ENCODE data around the gene TSKU.

The TSKU gene, protein sequence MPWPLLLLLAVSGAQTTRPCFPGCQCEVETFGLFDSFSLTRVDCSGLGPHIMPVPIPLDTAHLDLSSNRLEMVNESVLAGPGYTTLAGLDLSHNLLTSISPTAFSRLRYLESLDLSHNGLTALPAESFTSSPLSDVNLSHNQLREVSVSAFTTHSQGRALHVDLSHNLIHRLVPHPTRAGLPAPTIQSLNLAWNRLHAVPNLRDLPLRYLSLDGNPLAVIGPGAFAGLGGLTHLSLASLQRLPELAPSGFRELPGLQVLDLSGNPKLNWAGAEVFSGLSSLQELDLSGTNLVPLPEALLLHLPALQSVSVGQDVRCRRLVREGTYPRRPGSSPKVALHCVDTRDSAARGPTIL

DNA sequence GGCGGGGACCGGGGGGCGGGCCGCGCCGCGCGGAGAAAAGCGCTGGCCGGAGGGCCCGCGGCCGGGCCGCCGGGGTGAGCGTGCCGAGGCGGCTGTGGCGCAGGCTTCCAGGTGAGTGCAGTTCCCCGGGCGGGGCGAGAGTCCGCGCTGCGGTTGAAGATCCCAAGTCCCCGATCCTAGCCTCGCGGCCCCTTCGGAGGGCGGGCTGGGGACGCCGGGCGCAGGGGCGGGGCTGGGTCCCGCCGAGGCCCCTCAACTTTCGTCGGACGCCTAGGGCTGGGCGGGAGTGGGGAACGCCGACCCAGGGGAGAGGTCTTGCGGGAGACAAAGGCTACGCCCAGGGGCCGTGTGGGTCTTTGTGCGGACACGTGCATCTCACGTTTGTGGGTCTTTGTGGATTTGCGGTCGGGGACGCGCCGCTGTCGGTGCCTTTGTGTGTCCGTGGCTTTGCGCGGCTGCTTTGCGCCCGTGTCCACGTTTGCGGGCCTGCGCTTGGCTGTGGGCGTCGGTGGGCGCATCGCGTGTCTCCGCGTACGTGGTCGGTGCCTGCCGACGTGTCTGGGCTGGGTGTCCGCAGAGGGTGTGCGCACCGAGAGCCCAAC is at the start of gene TSKU:
Gene TSKU, plus strand, starts transcription at position 63 of the 602 bp plus-strand sequence. CDS start 12,261 bp downstream, outside the sequence.
- DNase-seq: no peak

DNA sequence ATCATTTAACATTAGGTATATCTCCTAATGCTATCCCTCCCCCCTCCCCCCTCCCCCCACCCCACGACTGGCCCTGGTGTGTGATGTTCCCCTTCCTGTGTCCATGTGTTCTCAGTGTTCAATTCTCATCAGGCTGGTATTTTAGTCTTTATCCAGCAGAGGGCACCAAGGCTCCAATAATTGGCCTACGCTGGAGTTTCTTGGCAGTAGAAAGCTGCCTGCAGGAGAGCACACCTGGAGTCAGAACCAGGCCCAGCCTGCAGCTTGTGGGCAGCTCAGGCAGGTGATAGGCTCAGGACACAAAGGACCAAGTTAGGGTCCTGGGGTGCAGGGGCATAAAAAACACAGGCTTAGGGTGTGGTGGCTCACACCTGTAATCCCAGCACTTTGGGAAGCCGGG is 49.2 kb upstream of the TSKU start:
- DNase-seq: peak; percentile 71

GRCh38 chr11:76734456-76735420 is 48.4 kb upstream of the TSKU start:
- DNase-seq: no peak

DNA sequence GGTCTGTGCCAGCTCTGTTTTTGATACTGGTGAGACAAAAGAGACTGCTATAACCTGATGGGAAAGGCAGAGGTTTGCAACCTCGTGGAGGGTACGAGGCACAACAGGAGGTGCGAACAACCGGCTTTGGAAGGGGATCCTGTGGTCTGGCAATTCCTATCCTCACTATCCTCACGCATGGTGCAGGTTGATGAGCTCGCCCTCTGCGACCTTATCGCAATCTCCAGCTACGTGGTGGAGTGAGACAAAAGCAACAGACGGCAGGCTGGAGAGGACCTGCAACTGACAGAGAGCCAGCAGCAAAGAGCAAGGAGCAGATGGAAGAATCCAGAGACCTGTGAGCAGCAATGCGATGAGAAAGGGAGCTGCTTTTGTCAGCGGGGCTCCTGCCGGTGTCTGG is 47.3 kb upstream of the TSKU start:
- DNase-seq: no peak

GRCh38 chr11:76736266-76736665 is 46.9 kb upstream of the TSKU start:
- no peak for DNase-seq

DNA sequence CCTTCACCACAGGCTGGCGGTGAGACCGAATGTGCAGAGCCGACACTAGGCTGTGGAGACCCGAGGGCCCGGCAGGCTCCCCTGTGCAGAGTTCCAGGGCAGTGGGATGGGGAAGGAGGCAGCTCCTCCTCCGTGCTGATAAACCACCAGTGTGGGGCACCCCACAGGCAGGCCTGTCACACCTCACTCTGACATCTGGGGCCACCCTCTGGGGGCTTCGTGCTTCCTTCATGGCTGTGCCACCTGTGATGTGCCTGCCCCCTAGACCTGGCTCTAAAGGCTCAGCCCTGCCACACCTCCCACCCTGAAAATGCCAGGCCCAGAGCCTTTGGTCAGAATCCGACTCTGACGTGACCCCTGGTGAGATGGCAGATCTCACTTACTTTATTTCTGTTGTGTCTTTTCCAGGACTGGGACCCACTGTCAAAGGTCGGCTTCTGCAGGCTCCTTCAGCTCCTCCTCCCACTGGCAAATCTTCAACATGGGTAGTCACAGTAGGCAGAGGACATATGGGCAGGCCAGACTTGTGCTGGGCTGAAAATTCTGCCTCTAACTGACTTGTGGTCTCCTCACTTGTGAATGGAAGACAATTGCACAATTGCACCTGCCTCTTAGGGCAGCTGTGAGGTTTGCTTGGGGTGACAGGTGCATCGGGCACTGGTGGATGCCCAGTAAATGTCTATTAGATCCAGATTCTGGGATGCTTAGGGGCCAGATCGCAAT is 46.2 kb upstream of the TSKU start:
- no peak for DNase-seq

- DNase-seq: no peak
Measured at GRCh38 chr11:76738618-76739240, 44.4 kb upstream of the TSKU start.

- no peak for DNase-seq
Measured at GRCh38 chr11:76739798-76740197, 43.4 kb upstream of the TSKU start.

GRCh38 chr11:76740772-76741171 is 42.4 kb upstream of the TSKU start:
- DNase-seq: no peak

DNA sequence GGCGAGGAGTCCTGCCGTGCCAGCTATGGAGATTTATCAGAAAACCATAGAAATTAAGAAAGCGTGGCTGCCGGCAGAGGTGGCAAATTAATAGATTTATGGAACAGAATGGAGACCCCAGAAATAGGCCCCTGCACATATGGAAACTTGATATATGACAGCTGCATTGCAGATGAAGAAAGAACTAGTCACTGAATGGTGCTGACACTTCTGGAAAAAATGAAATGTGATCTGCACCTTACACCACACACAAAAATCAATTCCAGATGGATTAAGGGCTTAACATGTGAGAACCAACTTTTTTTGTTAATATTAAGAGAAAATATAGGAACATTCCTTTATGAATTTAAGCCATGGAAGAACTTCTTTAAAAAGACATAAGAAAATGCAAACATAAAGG is 40.3 kb upstream of the TSKU start:
- no peak for DNase-seq

- DNase-seq: no peak
Measured at GRCh38 chr11:76744186-76745043, 38.7 kb upstream of the TSKU start.

DNA sequence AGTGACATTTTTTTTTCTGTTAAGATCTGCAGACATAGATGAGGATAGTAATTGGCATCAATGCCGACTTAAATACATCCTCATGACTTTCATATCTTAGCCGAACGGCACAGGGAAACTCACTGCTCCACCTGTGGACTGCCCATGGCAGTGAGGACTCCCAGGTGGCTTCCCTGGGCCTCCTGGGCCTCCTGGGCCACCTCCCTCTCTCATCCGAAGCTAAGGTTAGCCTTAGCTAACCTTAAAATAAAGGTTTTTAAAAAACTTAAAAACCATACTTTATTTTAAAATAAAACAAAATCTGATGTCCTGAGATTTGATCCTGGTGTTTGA is 38.1 kb upstream of the TSKU start:
- DNase-seq: no peak

DNA sequence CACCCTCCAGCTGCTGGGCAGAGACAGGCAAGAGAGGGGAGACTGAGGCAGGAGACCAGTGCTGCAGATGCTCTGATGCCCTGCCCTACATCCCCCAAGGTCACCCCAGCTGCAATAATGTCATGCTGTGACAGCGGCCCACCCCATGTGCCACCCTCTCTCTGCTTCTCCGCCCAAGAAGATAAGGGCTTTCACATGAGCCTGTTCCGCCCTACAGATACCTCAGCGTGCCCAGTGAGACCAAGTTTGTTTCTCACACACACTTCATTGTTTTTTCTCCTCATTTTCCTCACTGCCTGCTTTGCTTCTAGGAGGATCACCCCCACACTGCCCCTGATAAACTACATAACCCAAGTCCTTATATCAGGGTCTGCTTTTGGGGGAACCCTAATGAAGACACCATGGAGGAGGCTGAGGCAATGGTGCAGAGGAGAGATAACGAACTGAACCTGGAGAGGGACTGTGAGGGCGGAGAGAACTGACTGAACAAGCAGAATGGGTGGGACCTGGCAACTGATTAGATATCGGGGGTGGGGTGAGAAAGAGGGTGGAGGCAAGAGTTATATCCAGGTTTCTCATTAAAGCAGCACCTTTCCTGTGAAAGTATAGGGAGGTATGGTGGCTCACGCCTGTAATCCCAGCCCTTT is 37.5 kb upstream of the TSKU start:
- DNase-seq: no peak

DNA sequence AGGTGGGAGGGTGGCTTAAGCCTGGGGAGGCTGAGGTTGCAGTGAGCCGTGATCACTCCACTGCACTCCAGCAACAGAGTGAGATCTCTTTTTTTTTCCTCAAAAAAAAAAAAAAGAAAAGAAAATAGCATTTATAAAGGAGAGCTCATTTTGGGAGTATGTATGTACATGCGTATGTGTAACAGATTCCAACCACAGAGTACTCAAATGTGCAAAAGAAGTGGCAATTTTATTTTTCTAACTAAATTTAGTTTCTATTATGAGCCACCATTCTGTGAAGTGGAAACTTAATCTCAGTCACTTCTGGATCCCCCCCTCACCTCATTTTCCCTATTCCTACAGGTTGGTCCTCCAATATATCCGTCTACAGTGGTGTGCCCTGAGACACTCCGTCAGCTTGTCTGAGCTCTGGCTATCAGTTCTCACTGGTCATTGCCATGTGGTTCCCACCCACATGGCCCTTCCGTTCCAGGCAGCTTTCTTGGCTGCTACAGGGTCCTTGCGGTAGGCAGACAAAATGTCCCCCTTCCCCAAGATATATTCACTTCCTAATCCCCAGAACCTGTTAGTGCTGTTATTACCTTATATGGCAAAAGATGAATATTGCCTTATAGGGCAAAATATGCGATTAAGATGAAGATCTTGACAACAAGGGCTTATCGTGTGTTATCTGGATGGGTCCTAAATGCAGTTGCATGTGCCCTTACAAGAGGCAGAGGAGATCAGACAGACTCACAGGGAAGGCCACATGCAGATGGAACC is 35.8 kb upstream of the TSKU start:
- no peak for DNase-seq

- no peak for DNase-seq
Measured at GRCh38 chr11:76747915-76748860, 35.0 kb upstream of the TSKU start.

GRCh38 chr11:76748948-76749347 is 34.2 kb upstream of the TSKU start:
- no peak for DNase-seq

- DNase-seq: no peak
Measured at GRCh38 chr11:76750067-76750466, 33.1 kb upstream of the TSKU start.

GRCh38 chr11:76750746-76751145 is 32.4 kb upstream of the TSKU start:
- DNase-seq: no peak

All from CD4-positive, alpha-beta T cell treated with Interleukin-21 for 1 hour (primary cell).